NCI-H1092 (cell line): ENCODE data around the gene HMCN2.

Experiments used
- DNase-seq: peaks from one replicate; lab custom pipeline; 2025; lab: John Stamatoyannopoulos, UW

HMCN2 gene

GRCh38 chr9:130346431-130346830 is 80.9 kb downstream of the HMCN2 start:
- no peak for DNase-seq

GRCh38 chr9:130347036-130347435 is 81.5 kb downstream of the HMCN2 start:
- DNase-seq = no peak

DNA sequence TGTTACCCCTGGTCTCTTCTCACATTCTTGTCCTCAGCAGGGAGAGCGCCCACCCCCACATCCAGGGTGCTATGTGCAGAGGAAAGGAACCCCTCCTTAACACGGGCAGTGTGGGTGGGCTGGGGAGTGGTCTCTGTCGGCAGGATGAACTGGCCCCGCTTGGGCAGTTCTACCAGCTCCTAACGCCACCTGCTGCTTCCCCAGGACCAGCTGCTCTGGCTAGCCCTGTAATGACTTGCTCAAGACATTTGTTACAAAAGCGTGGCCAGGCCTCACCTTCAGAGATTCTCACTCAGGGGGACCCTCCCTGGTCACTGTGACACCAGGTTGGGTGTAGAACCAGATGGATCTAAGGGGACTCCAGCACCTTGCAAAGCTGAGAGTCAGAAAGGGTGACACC is 82.4 kb downstream of the HMCN2 start:
- no peak for DNase-seq

DNA sequence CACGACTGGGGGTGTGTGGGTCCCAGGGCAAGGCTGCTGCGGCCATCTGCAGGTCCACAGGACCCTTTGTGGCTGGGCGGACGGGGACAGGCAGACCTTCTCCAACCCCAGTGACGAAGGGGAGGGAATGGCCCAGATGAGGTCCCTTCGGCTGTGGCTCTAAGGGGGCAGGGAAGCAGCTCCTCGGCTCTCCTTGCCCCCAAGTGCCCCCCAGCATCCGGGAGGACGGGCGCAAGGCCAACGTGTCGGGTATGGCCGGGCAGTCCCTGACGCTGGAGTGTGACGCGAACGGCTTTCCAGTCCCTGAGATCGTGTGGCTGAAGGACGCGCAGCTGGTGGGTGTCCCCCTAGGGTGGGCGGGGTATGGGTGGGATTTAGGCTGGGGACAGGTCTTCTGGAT is 82.8 kb downstream of the HMCN2 start:
- no peak for DNase-seq

DNA sequence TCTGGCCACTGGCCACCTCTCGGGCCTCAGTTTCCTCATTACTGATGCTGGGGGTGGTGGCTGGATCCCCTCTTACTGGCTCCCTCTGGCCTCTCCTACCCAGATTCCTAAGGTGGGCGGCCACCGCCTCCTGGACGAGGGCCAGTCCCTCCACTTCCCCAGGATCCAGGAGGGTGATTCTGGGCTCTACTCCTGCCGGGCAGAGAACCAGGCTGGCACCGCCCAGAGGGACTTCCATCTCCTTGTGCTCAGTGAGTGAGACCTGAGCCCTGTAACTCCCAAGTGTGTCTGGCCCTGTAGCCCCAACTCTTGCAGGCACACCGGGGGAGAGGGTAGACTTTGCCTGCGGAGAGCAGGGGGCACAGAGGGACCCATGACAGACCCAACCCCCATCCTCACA is 83.3 kb downstream of the HMCN2 start:
- no peak for DNase-seq

- DNase-seq = no peak
These were observed 83.8 kb downstream of the HMCN2 start for GRCh38 chr9:130349398-130349797.

DNA sequence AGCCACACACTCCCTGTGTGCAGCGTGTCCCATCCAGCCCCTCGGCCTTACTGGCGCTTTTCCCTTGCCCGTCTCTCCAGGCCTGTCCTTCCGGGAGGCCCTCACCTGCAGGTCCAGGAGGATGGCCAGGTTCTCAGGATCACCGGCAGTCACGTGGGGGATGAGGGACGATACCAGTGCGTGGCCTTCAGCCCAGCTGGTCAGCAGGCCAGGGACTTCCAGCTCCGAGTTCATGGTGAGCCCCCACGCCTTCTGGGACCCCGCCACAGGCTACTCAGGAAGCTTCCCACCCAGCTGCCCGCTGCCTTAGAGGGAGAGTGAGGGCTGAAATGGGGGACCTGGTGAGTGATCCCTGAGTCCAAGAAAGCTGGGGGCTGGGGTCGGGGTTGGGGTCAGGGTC is 85.8 kb downstream of the HMCN2 start:
- DNase-seq = no peak

DNA sequence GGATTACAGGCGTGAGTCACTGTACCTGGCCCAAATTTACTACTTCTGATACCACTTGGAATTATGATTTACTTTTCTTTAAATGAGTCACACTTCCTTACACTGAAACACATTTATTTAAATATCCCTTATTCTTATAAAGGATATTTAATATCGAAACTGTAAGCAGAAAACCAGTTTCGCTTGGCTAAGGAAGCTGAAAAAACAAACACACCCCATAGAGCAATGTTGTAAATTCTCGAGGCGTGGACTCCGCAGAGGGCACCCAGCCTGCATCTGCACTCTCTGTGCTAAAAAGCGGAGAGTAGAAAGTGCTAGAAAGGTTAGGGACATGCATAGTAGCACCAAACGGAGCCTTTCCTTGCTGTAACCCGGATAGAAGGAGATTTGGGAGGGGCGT is 86.5 kb downstream of the HMCN2 start:
- DNase-seq = no peak

DNA sequence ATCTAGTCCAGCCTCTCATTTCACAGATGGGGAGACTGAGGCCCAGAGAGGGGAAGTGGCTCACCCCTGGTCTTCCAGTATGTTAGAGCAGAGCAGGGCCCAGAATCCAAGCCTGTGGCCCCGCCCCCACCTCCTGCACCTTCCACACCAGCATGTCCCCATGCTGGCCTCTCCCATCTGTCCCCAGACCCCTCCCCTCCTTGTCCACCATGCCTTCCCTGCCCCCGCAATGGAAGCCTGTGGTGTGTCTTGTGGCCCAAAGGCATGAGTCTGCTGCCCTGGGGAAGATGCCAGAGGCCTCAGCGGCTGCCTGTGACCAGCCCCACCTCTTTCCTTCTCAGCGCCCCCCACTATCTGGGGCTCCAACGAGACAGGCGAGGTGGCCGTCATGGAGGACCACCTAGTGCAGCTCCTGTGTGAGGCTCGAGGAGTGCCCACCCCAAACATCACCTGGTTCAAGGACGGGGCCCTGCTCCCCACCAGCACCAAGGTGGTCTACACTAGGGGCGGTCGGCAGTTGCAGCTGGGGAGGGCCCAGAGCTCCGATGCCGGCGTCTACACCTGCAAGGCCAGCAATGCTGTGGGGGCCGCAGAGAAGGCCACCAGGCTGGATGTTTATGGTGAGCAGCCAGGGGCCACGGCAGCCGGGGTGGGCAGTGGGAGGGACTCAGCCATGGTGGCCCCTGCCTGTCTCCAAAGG is 87.2 kb downstream of the HMCN2 start:
- no peak for DNase-seq

GRCh38 chr9:130354378-130354777 is 88.8 kb downstream of the HMCN2 start:
- no peak for DNase-seq

DNA sequence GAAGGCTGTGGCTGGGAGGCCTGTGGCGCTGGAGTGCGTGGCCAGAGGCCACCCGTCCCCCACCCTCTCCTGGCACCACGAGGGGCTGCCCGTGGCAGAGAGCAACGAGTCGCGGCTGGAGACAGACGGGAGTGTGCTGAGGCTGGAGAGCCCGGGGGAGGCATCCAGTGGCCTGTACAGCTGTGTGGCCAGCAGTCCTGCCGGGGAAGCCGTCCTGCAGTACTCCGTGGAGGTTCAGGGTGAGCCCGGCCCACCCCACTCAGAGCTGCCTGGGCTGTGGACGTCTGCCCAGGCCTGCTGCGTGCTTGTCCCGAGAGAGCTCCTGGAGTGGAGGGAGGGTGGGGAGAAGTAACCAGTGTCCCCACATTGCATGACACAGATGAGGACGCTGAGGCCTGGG is 89.2 kb downstream of the HMCN2 start:
- DNase-seq = no peak

DNA sequence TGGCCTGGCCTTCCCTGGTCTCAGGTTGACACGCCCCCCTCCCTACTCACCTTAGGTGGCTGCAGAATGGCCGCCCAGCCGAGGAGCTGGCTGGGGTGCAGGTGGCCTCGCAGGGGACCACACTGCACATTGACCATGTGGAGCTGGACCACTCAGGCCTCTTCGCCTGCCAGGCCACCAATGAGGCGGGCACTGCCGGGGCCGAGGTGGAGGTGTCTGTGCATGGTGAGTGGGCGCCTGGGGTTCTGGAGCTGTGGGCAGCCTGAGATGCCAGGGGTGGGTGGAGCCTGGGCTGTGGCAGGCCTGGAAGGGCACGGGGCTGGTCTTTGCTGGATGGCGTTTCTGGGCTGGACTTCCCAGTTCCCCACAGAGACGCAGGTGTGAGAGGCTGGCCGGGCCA is 90.5 kb downstream of the HMCN2 start:
- no peak for DNase-seq

GRCh38 chr9:130356877-130357584 is 91.5 kb downstream of the HMCN2 start:
- DNase-seq = no peak

DNA sequence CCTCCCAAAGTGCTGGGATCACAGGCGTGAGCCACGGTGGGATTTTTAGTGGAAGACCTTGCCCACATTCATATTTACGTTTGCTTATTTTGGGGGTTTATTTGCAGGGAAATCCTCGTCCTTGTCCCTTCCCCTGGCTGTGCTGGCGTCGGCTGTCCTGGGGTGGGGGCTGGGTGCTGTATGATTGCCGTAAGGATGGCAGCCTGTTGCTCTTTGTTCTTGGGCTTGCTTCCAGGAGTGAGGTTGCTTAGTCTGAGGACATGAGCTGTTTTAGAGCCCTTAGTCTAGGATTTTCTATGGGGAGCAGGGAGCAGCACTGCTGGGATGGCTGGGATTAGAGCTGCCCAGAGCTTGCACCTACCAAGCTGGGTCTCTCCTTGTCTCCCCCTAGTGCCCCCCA is 93.4 kb downstream of the HMCN2 start:
- no peak for DNase-seq

DNA sequence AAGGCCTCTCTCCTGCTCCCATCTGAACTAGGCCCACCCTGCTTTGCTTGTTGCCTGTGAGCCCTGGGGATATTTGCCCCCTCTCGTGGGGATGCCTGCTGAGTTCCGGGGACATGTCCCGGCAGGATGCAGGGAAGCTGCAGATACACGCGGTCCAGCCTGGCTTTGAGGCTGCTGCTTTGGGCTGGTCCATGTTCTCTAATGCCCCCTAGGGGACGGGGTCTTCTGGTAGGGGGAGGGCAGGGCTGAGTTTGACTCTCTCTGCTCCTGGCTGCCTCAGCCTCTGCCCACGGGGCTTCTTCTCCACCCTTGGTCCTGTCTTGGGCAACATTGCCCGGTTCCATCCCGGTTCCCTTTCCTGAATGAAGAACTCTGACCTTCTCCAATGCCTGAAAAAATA is 94.3 kb downstream of the HMCN2 start:
- no peak for DNase-seq

GRCh38 chr9:130360672-130361071 is 95.1 kb downstream of the HMCN2 start:
- DNase-seq = no peak

DNA sequence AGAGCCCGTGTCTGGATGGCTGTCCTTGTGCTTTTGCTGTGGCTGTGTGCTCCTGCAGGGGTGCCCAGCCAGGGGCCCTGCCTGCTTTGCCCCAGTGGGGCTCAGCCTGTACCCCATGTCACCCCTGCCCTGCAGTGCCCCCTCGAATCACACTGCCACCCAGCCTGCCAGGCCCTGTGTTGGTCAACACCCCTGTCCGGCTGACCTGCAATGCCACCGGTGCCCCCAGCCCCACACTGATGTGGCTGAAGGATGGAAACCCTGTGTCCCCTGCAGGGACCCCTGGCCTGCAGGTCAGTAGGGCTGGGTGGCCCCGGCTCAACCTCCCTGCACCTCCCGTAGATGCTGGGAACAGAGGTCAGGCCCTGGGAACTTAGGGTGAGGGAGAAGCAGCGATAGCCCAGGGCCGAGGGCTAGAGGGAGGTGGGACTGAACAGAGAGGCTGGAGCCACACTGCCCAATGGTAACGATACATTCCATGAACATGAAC is 96.4 kb downstream of the HMCN2 start:
- no peak for DNase-seq

GRCh38 chr9:130362691-130363090 is 97.1 kb downstream of the HMCN2 start:
- no peak for DNase-seq

GRCh38 chr9:130363755-130364404 is 98.3 kb downstream of the HMCN2 start:
- no peak for DNase-seq

DNA sequence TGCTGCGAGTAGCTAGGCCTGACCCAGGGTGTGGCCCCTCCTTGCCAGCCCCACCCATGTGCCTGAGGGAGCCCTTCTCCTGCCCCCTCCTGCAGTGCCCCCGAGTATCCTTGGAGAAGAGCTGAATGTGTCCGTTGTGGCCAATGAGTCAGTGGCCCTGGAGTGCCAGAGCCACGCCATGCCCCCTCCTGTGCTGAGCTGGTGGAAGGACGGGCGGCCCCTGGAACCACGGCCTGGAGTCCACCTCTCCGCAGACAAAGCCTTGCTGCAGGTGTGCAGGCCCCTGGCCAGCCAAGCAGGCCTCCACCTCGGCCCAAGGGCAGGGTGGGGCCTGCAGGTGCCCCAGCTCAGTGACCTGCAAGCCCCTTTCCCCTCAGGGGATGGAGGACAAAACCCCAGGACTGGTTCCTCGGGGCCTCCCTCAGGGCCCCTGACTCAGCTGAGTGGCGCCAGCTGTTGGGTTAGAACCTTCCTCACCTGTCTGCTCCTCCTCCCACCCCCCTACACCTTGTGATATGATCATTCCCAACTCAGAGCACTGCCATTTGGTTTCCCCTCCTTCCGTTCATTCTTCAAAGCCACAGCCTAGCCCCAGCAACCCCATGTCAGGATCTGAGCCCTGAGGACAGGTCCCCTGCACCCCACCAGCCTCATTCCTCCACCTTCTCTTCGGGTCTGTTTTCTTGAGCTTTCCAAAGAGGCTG is 99.2 kb downstream of the HMCN2 start:
- no peak for DNase-seq

DNA sequence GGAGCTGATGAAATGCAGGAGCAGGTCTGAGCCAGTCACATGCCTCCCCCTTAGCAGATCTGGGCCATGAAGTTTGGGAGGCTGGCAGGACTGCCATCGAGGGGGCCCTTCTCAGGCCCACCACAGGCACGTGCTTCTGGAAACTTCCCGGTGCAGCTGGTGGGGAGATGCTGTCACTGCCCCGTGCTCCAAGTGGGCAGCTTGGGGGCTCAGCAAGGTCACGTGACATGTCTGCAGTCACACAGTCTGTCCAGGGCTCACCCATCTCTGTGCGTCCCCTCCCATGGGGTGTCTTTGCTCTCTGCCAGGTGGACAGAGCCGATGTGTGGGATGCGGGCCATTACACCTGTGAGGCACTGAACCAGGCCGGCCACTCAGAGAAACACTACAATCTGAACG is 99.8 kb downstream of the HMCN2 start:
- DNase-seq = no peak

DNA sequence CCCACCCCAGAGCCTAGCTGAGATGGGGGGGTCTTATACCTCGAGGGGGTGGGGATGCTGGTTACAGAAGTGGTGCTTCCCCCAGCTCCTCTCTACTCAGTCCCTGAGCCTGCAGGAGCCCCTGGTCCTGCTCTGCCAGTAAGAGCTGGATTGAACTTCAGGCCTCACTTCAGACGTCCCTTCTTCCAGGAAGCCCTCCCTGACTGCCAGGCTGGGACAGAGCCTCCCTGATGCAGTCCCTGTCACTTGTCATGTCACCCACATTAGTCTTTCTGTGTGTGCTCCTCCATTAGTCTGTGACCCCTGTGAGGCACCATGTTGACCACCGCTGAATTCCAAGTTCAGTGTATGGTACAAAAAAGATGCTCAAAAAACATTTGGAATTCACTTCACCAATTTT is 100.5 kb downstream of the HMCN2 start:
- no peak for DNase-seq
